GM20000 (cell line): Measurements from ENCODE around the gene ATP6V0A4.
"Not testable (repeated sequence)": the region's sequence is repeated elsewhere in the genome, so short reads cannot be mapped to it uniquely, and the experiment has no call there.

Experiments
- DNase-seq: peaks from one replicate; pipeline ENCODE4 v3.0.0; 2012; ENCODE audit warnings: low spot score
- CTCF ChIP-seq: IDR thresholded peaks from 2 replicates; pipeline ENCODE4 v1.5.1; 2012; ENCODE audit warnings: mild to moderate bottlenecking, control low read depth; ENCODE audit errors: extremely low read depth, missing control alignments

The ATP6V0A4 gene

GRCh38 chr7:138821912-138822311, 23.9 kb upstream of the ATP6V0A4 start:
- no peak for TF ChIP-seq CTCF
- DNase-seq: no peak

- no peak for DNase-seq
Observed at GRCh38 chr7:138819625-138820024, 21.6 kb upstream of the ATP6V0A4 start.

GRCh38 chr7:138816650-138817049, 18.7 kb upstream of the ATP6V0A4 start:
- DNase-seq: no peak
- TF ChIP-seq CTCF: no peak

More at GRCh38 chr7:138819625-138820024, 21.6 kb upstream of the ATP6V0A4 start:
- TF ChIP-seq CTCF: no peak

- DNase-seq: no peak
- TF ChIP-seq CTCF: no peak
Observed at GRCh38 chr7:138814816-138815332, 16.9 kb upstream of the ATP6V0A4 start.

GRCh38 chr7:138813945-138814344, 15.9 kb upstream of the ATP6V0A4 start:
- TF ChIP-seq CTCF: no peak
- DNase-seq: no peak

GRCh38 chr7:138811327-138811726, 13.3 kb upstream of the ATP6V0A4 start:
- DNase-seq: not testable (repeated sequence)

GRCh38 chr7:138809346-138809745, 11.3 kb upstream of the ATP6V0A4 start:
- DNase-seq: no peak
- no peak for TF ChIP-seq CTCF

- TF ChIP-seq CTCF: no peak
- DNase-seq: no peak
Observed at GRCh38 chr7:138804618-138805017, 6.6 kb upstream of the ATP6V0A4 start.
